ENCODE measurements around the gene PLCD3.

The PLCD3 gene

DNA sequence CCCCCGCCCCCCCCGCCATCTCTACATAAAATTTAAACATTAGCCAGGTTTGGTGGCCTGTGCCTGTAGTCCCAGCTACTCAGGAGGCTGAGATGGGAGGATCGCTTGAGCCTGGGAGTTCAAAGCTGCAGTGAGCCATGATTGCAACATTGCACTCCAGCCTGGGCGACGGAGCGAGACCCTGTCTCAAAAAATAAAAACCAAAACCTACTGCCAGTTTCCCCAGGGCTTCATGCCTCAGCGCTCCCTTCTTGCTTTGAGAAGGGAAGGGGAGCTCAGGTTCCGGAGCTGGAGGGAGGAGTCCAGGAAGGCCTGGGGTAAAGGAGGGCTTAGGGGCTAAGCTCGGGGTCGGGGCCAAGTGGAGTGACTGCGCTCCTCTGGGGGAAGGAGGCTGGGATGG is 20.5 kb downstream of the PLCD3 start:
- TF ChIP-seq GATA3 (IDR thresholded peaks at IDR 0.05; ENCODE audit: low read depth, low read length) (no peak), GATA2 (IDR thresholded peaks at IDR 0.05; ENCODE audit: low read depth, low read length) (no peak)

DNA sequence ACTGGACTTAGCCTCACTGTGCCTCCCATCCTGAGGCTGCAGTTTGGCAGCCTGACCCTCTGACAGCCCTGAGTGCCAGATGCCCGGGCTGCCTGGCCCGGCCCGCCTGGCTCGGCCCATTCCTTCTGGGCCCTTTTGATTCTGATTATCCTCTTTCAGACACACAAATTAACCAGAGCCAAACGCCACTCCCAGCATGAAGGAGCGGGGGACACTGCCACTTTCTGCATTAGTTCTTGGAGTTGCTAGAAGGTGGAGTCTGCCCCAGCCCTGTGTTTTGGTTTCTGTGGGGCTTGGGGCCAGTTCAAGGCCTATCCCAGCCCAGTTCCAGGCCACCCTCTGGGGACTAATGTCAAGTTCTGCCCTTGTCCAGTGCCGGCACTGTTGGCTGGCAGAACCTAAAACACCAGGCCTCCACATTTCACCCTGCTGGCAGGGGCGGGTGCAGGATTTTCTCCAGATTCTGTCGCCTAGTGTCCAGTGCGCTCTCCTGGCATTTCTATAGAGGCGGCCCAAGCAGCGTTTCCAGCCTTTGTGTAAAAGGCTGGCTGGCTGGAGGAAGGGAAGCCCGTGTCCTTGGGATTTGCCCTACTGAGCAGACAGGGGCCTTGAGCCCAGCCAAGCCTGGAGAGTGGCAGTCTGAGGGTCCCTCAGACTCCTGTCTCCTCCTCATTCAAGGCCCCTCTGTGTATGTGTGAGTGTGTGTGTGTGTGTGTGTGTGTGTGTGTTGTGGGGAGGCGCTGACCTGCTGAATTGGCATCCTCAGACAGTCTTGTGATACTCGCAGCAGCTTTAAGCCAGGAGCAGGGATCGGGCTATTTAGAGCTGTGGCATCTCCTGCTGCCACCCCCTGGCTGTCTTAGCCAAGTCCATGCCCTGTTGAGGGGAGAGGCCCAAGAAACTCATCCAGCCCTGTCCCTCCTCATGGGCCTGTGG is 21.4 kb downstream of the PLCD3 start:
- TF ChIP-seq GATA2 (IDR thresholded peaks at IDR 0.05; ENCODE audit: low read depth, low read length), result no peak
- TF ChIP-seq GATA3 (IDR thresholded peaks at IDR 0.05; ENCODE audit: low read depth, low read length), result no peak

DNA sequence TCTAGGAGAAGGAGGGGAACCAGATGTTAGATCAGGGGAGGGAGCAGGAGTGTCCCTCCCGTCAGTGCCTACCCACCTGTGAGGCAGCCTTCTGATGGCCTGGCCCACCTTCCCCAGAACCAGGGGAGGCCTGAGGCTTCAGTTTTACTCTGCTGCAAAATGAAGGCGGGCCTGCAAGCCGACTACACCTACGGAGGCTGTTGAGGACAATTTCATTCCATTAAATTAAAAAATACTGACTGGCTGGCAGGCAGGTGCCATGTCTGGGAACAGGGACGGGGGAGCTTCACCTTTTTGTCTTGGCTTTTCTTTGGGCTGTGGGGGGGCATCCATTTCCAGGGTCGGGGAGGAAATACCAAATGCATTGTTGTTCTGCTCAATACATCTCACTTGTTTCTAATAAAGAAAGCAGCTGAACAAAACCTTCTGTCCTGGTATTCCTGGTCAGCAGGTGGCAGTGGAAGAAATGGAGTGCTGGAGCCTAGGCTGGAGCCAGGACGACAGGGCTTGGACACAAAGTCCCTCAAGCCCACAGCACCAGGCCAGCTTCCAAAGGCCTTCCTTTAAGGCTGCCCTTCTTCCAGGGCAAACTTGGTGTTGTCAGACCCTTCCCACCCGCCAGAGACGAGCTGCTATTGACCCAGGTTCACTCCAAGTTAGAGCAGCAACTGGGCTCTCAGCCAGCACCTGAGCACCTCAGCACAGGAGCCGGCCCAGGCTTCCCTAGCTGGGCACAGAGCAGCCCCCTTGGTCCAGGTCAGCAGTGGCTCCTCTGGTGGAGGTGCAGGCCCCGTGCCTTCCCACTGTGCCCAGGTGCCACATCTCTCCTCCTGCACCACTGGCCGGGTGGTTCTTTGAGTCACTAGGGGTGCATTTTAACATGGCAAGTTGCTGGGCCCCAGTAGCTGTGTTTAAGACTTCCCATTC is 23.5 kb downstream of the PLCD3 start:
- TF ChIP-seq GATA3 (IDR thresholded peaks at IDR 0.05; ENCODE audit: low read depth, low read length) (no peak), GATA2 (IDR thresholded peaks at IDR 0.05; ENCODE audit: low read depth, low read length) (no peak)

DNA sequence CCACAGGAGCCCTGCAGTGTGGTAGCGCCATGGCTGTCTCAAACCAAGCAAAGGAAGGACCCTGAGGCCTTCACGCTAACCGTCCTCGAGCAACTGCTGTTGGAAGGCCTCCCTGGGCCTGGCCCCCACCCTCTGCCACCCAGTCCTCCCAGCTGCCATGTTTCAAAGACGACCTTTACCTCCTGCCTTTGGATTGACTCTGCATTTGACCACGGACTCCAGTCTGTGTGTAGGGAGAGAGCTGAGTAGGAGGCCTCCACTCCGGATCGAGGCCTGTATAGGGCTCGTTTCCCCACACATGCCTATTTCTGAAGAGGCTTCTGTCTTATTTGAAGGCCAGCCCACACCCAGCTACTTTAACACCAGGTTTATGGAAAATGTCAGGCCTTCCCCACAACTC is 24.3 kb downstream of the PLCD3 start:
- TF ChIP-seq GATA2 (IDR thresholded peaks at IDR 0.05; ENCODE audit: low read depth, low read length) (no peak), GATA3 (IDR thresholded peaks at IDR 0.05; ENCODE audit: low read depth, low read length) (no peak)

DNA sequence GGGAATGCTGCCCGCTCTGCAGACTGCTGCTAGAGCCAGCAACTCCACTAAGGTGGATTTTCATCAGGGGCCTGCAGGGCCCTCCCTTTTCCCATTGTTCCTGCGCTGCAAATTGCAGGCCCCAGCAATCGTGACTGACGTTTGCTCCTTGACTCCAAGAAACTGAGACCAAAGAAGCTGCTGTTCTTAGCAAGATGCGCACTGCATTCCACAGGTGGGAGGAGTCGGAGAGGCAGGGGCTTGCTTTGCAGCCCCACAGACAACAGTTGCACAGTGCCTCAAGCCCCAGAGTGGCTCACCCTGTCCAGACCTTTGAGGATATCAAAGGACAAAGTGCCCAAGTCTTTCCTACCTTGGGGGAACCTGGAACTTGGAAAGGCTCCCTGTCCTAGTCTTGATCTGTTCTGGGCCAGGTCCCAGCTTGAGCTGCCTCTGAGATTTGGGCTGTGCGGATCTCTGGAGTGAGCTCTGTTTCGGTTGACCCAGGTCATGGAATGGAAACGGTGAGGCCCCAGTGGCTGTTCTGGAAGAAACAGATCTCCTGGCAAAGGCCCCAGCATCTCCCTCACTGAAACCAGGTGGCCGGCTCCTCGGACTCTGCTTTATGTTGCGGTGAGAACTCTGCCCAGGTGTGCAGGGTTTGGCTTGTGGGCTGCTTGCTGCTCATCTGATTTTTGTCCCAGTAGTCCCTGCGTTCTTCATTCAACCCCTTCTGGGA is 24.9 kb downstream of the PLCD3 start:
- no peak for TF ChIP-seq GATA2 (IDR thresholded peaks at IDR 0.05; ENCODE audit: low read depth, low read length)

DNA sequence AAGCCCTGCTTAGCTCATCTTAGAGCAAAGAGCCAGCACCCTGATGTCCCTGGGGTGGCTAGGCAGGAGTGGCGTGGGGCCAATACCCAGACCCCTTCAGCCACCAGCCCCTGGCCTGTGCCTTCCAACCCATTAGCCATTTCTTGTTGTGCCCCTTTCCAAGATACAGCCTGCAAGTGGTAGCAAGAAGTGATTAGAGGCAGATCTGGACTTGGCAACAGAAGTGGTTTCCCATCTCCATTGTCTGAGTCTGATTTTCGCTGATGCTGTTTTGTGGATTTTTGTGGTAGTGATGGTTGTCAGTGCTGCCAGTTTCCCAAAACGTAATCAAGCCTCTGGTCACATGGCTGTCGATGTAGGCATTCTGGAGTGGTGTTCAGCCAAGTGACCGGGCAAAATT is 25.7 kb downstream of the PLCD3 start:
- TF ChIP-seq GATA3 (IDR thresholded peaks at IDR 0.05; ENCODE audit: low read depth, low read length) (no peak), GATA2 (IDR thresholded peaks at IDR 0.05; ENCODE audit: low read depth, low read length) (no peak)

DNA sequence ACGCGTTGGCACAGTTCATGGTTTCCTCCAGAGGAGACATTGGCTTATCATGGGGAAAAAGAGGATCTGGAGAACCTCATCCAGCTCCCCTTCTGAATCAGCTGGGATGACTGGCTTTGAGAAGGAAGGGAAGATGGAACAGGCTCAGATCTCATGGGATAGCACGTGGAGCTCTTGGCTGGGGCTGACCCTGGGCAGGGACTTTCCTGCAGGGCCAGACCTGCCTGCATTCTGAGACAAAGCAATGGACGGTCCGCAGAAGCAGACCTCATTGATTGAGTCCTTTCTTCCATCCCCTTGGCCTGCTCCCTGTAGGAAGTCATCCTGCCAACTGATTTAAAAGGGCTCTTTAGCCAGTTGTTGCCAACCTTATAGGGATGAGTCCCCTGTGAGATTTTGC is 26.2 kb downstream of the PLCD3 start:
- TF ChIP-seq GATA3 (IDR thresholded peaks at IDR 0.05; ENCODE audit: low read depth, low read length) (no peak), GATA2 (IDR thresholded peaks at IDR 0.05; ENCODE audit: low read depth, low read length) (no peak)

DNA sequence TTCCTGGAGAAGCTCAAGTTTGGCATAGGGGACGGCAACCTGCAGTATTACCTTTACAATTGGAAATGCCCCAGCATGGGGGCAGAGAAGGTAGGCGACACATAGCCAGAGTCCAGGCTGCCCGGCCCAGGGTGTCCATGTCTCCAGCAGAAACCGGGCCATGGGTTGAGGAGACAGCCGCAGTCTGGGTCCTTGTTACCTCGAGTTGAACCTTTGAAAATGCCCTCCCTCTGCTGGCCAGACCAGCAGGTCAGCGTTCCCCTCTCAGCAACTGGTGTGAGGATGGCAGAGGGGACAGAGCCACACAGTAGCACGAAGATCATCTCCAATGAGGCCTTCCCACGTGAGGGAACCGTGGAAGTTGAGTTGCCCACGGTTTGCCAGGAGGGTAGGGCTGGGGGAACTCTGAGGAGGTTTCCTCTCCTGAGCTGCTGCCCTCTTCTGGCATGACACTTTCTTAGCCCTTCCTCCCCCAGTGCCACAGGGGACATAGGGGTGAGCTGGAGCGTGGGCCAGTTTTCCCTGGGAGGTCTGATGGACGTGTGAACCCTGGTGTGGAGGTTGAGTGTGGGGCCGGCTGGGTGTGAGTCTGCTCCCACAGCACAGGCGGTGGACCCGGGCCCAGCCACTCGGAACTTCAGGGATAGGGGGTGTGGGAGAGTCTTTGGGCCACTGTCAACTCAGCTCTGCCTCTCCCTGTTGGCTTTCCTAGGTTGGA is 27.2 kb downstream of the PLCD3 start:
- no peak for TF ChIP-seq GATA2 (IDR thresholded peaks at IDR 0.05; ENCODE audit: low read depth, low read length)
- no peak for TF ChIP-seq GATA3 (IDR thresholded peaks at IDR 0.05; ENCODE audit: low read depth, low read length)

DNA sequence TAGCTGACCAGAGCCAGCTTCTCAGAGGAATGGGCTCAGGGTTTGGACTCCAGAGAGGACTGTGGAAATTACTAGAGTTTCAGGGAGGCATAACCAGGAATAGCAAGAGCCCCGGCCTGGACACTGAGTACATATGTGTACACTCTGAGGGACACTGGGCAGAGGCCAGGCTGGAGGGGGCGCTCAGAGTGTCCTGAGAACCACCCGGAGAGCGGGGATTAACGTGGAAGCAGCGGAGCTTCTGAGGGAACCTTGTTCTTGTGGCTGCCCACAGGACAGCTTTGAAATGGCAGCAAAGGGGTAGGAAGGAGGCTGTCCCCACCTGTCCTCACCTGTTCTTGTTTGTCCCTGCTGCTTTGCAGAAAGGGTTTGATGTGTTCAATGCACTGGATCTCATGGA is 27.8 kb downstream of the PLCD3 start:
- TF ChIP-seq GATA2 (IDR thresholded peaks at IDR 0.05; ENCODE audit: low read depth, low read length) (no peak), GATA3 (IDR thresholded peaks at IDR 0.05; ENCODE audit: low read depth, low read length) (no peak)

DNA sequence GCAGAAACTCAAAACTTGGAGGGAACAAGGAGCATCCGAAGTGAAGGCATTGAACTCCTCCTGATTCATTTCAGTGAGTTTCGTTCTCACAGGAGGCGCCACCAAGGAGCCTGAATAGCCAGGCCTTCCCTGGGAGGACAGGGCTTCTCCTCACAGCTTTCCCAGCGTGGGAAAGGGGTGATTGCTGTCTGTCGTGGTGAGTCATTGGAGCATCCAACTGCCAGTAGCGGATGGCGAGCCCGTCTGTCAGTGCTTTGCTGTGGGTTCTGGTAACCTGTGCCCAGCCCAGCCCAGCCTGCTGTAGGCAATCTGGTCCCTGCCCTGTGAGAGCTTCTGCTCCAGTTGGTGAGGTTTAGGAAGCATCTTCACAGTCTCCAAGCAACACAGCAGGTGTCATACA is 28.3 kb downstream of the PLCD3 start:
- TF ChIP-seq GATA3 (IDR thresholded peaks at IDR 0.05; ENCODE audit: low read depth, low read length) (no peak), GATA2 (IDR thresholded peaks at IDR 0.05; ENCODE audit: low read depth, low read length) (no peak)

DNA sequence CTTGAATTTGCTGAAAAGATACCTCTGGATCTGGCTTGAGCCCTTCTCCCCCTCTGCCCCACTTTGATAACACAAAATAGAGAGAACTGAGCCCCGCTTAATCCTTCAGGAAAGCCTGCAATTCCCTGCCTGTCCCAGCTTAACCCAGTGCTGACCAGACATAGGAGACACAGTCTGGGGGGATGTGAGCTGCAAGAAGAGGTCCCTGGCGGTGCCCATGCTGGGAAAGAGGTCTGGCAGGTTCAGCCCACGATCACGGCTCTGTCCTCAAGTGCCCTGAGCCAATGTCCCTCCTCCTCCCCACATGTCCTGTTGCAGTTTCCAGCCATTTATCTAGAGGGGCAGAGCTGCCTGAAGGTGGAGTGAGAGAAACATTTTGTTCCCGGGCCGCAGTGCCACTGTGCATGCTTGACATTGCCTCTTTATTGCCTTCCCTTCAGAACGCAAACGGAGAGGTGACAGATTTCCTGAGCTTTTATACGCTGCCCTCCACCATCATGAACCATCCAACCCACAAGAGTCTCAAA is 29.0 kb downstream of the PLCD3 start:
- TF ChIP-seq GATA2 (IDR thresholded peaks at IDR 0.05; ENCODE audit: low read depth, low read length) (no peak), GATA3 (IDR thresholded peaks at IDR 0.05; ENCODE audit: low read depth, low read length) (no peak)

DNA sequence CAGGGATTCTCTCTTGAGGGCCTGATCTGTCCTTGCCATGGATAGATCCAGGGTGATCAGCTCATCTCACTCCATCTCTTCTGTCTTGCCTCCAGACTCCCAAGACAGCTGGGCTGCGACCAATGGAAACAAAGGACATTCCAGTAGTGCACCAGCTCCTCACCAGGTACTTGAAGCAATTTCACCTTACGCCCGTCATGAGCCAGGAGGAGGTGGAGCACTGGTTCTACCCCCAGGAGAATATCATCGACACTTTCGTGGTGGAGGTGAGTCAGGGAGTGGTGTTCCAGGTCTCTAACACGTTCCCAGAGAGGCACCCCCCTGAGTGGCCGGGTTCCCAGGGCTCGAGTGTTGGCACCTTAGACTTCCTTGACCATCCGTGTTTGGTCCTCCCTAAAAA is 29.5 kb downstream of the PLCD3 start:
- TF ChIP-seq GATA3 (IDR thresholded peaks at IDR 0.05; ENCODE audit: low read depth, low read length) (no peak), GATA2 (IDR thresholded peaks at IDR 0.05; ENCODE audit: low read depth, low read length) (no peak)
